Medulla oblongata (tissue), 1 donor: ENCODE measurements around the gene FAM83F.

Experiments
- DNase-seq: peaks from one replicate; pipeline ENCODE4 v3.0.0-alpha.2; 2015; ENCODE audit errors: extremely low spot score

FAM83F gene

GRCh38 chr22:39965748-39966147 lies 29.0 kb upstream of the FAM83F start:
- DNase-seq = no peak

GRCh38 chr22:39966470-39966869 lies 28.3 kb upstream of the FAM83F start:
- no peak for DNase-seq

- DNase-seq = no peak
Observed at GRCh38 chr22:39967103-39967829, 27.5 kb upstream of the FAM83F start.

GRCh38 chr22:39967996-39968972 lies 26.5 kb upstream of the FAM83F start:
- peak; percentile 44 for DNase-seq

GRCh38 chr22:39970742-39971141 lies 24.0 kb upstream of the FAM83F start:
- DNase-seq = no peak

- no peak for DNase-seq
Observed at GRCh38 chr22:39972641-39973040, 22.1 kb upstream of the FAM83F start.

- no peak for DNase-seq
Observed at GRCh38 chr22:39973656-39974055, 21.1 kb upstream of the FAM83F start.

GRCh38 chr22:39974065-39974464 lies 20.7 kb upstream of the FAM83F start:
- no peak for DNase-seq

- DNase-seq = no peak
Observed at GRCh38 chr22:39979048-39979447, 15.7 kb upstream of the FAM83F start.

- DNase-seq = no peak
Observed at GRCh38 chr22:39979458-39979857, 15.3 kb upstream of the FAM83F start.

GRCh38 chr22:39980596-39980995 lies 14.2 kb upstream of the FAM83F start:
- DNase-seq = no peak

GRCh38 chr22:39983346-39983745 lies 11.4 kb upstream of the FAM83F start:
- DNase-seq = no peak

- no peak for DNase-seq
Observed at GRCh38 chr22:39984006-39984405, 10.7 kb upstream of the FAM83F start.

GRCh38 chr22:39984746-39985145 lies 10.0 kb upstream of the FAM83F start:
- DNase-seq = no peak

- no peak for DNase-seq
Observed at GRCh38 chr22:39985383-39986035, 9.2 kb upstream of the FAM83F start.

- no peak for DNase-seq
Observed at GRCh38 chr22:39988386-39989114, 6.2 kb upstream of the FAM83F start.

GRCh38 chr22:39989633-39990032 lies 5.1 kb upstream of the FAM83F start:
- DNase-seq = no peak

GRCh38 chr22:39990686-39991085 lies 4.1 kb upstream of the FAM83F start:
- no peak for DNase-seq

- DNase-seq = no peak
Observed at GRCh38 chr22:39991159-39991860, 3.4 kb upstream of the FAM83F start.

GRCh38 chr22:39992088-39992826 lies 2.5 kb upstream of the FAM83F start:
- DNase-seq = no peak
